Measurements from ENCODE around the gene ZNF181.
"Not testable (repeated sequence)": the region's sequence is repeated elsewhere in the genome, so short reads cannot be mapped to it uniquely, and the experiment has no call there.

The ZNF181 gene

GRCh38 chr19:34733746-34734536 lies at the start of gene ZNF181:
Gene ZNF181 (plus strand): TSS chr19:34734243. CDS start chr19:34735038, 795 bp downstream.
- FAIRE-seq, result no peak

GRCh38 chr19:34685266-34685665 lies 48.8 kb upstream of the ZNF181 start:
- not testable (repeated sequence) for FAIRE-seq

GRCh38 chr19:34686455-34686854 lies 47.6 kb upstream of the ZNF181 start:
- FAIRE-seq, result no peak

- no peak for FAIRE-seq
These were observed 46.7 kb upstream of the ZNF181 start for GRCh38 chr19:34687348-34687747.

- no peak for FAIRE-seq
These were observed 45.5 kb upstream of the ZNF181 start for GRCh38 chr19:34688592-34688991.

- no peak for FAIRE-seq
These were observed 43.7 kb upstream of the ZNF181 start for GRCh38 chr19:34690372-34690771.

GRCh38 chr19:34692549-34692948 lies 41.5 kb upstream of the ZNF181 start:
- FAIRE-seq, result no peak

- no peak for FAIRE-seq
These were observed 26.4 kb upstream of the ZNF181 start for GRCh38 chr19:34707661-34708060.

GRCh38 chr19:34711890-34712289 lies 22.2 kb upstream of the ZNF181 start:
- no peak for FAIRE-seq

GRCh38 chr19:34712395-34713261 lies 21.4 kb upstream of the ZNF181 start:
- peak; percentile 79 for FAIRE-seq

GRCh38 chr19:34713262-34713637 lies 20.8 kb upstream of the ZNF181 start:
- no peak for FAIRE-seq

- FAIRE-seq, result no peak
These were observed 18.7 kb upstream of the ZNF181 start for GRCh38 chr19:34715357-34715756.

GRCh38 chr19:34722353-34722752 lies 11.7 kb upstream of the ZNF181 start:
- no peak for FAIRE-seq

GRCh38 chr19:34725400-34725799 lies 8.6 kb upstream of the ZNF181 start:
- FAIRE-seq, result no peak

- no peak for FAIRE-seq
These were observed 2.8 kb upstream of the ZNF181 start for GRCh38 chr19:34731019-34731829.

- FAIRE-seq, result no peak
These were observed 2.1 kb upstream of the ZNF181 start for GRCh38 chr19:34731964-34732363.

GRCh38 chr19:34732612-34733211 lies 1.3 kb upstream of the ZNF181 start:
- no peak for FAIRE-seq

GRCh38 chr19:34733266-34733745 lies 737 bp upstream of the ZNF181 start:
- no peak for FAIRE-seq

- no peak for FAIRE-seq
These were observed 577 bp downstream of the ZNF181 start for GRCh38 chr19:34734537-34735103.

GRCh38 chr19:34744896-34745690 lies 11.1 kb downstream of the ZNF181 start:
- FAIRE-seq, result no peak

GRCh38 chr19:34757441-34757840 lies 23.4 kb downstream of the ZNF181 start:
- FAIRE-seq, result no peak
